Sigmoid colon (tissue), 7 donors: ENCODE measurements around the gene AQP6. TPM values are rescaled to one million over a fixed set of nuclear protein-coding genes. Genes with fewer than 3 reads are reported as not detected.

Source experiments
- DNase-seq: peaks from one replicate; pipeline ENCODE4 v3.0.0-alpha.2; 2019
- H3K27ac ChIP-seq, 4 donors: fragments of 200-600 bp; sonication (generic); one replicate each; pipeline ENCODE4 v1.5.1; 2016 to 2019; ENCODE audit warnings: mild to moderate bottlenecking in 1 of 4
- H3K27me3 ChIP-seq, 3 donors: fragments of 200-600 bp; sonication (generic); one replicate each; pipeline ENCODE4 v1.5.1; 2019; ENCODE audit warnings: mild to moderate bottlenecking in 1 of 3
- H3K36me3 ChIP-seq, 4 donors: fragments of 200-600 bp; sonication (generic); one replicate each; pipeline ENCODE4 v1.5.1; 2016 to 2019
- H3K4me1 ChIP-seq, 4 donors: fragments of 200-600 bp; sonication (generic); one replicate each; pipeline ENCODE4 v1.5.1; 2017 to 2019
- H3K4me3 ChIP-seq, 4 donors: fragments of 200-600 bp; sonication (generic); one replicate each; pipeline ENCODE4 v1.5.1; 2017 to 2019; ENCODE audit warnings: mild to moderate bottlenecking in 2 of 4, moderate library complexity in 1 of 4
- H3K9me3 ChIP-seq, 4 donors: fragments of 200-600 bp in 3 of 4; sonication (generic) in 3 of 4; one replicate each; pipeline versions ENCODE4 v1.5.1 to v1.6.1; 2013 to 2019
- EP300 ChIP-seq, 4 donors: sonication (generic); formaldehyde crosslinking; IDR thresholded peaks; one replicate each; pipeline ENCODE4 v1.6.1; 2017; ENCODE audit warnings: antibody characterized with exemption in 4 of 4
- POLR2A ChIP-seq, 2 donors: fragments of 450-650 bp; IDR thresholded peaks; one replicate each; pipeline ENCODE4 v1.6.1; 2016; ENCODE audit warnings: antibody characterized with exemption in 2 of 2, mild to moderate bottlenecking in 2 of 2, moderate library complexity in 2 of 2
- POLR2AphosphoS5 ChIP-seq, 4 donors: sonication (generic); formaldehyde crosslinking; IDR thresholded peaks; one replicate each; pipeline ENCODE4 v1.6.1; 2017; ENCODE audit warnings: antibody characterized with exemption in 4 of 4
- WGBS, 2 donors: extraction: QIAGEN DNeasy Blood & Tissue Kit; methylation state at CpG; one replicate each; pipeline ENCODE4 v1.1.7; 2013; 5-methylcytosine and 5-hydroxymethylcytosine counted together
- intact Hi-C: fragments of 100-400 bp; cut with DNase I; formaldehyde crosslinking; loops from one replicate; pipeline ENCODE4 v1.15.1; 2023
- polyA plus RNA-seq, 3 donors: library from polyadenylated mRNA; stranded (reverse); fragments of 200-250 nt; gene quantifications; one replicate each; pipeline ENCODE4 v1.2.3, GENCODE V29; 2013
- total RNA-seq, 4 donors: library from RNA; depleted of rRNA; stranded (reverse); fragments of >200 nt; gene quantifications; one replicate each; pipeline ENCODE4 v1.1.0, GENCODE V29; 2016
- TF ChIP-seq, protein P1 (sequence below), 4 experiments: fragments of 450-650 bp in 3 of 4; fragments of 200-600 bp in 1 of 4; IDR thresholded peaks; one replicate each; pipeline ENCODE4 v1.5.1; 2016 to 2019; ENCODE audit warnings: antibody characterized with exemption in 4 of 4, mild to moderate bottlenecking in 3 of 4, moderate library complexity in 2 of 4
- donor health status: healthy with polysubstance abuse.
- donor health status: Bipolar disorder and iron deficiency.
- donor health status: healthy.

The AQP6 gene
- total and polyA plus RNA-seq, 7 donors, result 0.12 to 0.83 (median 0.49) TPM; not detected in 2

DNA sequence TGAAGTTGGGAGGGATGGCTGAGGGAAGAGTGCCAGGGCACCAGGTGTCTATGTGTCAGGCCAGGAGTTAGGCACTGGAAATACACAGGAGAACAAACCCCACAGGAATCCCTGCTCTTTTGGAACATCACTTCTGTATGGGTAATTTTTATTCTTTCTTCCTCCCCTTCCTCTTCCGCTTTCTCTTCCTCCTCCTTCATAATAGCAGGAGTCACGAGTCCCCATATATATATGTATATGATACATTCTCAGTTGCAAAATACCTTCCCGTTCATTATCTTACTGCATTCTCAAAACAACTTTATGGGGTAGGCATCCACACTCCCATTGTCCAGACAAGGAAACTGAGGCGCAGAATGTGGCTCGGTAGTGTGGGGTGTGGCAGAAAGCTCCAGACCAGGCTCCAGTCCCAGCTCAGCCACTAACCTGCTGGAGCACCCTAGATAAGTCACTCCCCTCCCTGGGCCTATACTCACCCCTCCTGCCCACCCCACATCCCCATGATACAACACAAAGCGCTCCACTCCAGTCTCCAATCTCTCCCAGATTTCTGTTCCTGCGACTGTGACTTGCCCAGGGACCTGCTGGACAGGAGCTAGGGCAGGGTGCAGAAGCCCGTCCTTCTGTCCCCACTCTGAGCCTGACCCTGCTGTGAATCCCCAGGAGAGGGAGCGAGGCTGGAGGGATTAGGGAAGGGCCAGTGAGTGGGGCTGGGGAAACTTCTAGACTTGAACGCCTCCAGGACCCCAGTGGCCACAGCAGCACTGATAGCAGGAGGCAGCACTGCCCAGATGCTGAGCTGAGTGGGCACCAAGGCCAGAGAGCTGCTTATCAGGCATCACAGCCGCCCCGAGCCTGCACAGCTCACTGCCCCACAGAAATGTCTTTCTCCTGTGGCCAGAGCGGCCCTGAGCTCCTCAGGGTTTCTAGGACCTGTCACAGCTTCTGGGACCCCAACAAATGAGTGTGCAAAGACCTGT lies 23.6 kb upstream of the AQP6 start:
- Histone ChIP-seq H3K27me3 (peaks cover 0 to 9% (median under 1%) of the 10 kb centered on the region in 3 donors), H3K27ac (no peak overlapping the region), H3K4me3 (no peak overlapping the region), H3K36me3 (no peaks in the 10 kb centered on the region), H3K9me3 (no peaks in the 10 kb centered on the region), H3K4me1 (peaks cover 0 to 9% (median 8%) of the 10 kb centered on the region in 4 donors)
- no peak for DNase-seq
- 85 to 88% methylated on average over 13 of the region's 13 CpGs for WGBS, 2 donors
- TF ChIP-seq, protein P1, sequence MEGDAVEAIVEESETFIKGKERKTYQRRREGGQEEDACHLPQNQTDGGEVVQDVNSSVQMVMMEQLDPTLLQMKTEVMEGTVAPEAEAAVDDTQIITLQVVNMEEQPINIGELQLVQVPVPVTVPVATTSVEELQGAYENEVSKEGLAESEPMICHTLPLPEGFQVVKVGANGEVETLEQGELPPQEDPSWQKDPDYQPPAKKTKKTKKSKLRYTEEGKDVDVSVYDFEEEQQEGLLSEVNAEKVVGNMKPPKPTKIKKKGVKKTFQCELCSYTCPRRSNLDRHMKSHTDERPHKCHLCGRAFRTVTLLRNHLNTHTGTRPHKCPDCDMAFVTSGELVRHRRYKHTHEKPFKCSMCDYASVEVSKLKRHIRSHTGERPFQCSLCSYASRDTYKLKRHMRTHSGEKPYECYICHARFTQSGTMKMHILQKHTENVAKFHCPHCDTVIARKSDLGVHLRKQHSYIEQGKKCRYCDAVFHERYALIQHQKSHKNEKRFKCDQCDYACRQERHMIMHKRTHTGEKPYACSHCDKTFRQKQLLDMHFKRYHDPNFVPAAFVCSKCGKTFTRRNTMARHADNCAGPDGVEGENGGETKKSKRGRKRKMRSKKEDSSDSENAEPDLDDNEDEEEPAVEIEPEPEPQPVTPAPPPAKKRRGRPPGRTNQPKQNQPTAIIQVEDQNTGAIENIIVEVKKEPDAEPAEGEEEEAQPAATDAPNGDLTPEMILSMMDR (IDR thresholded peaks at IDR 0.05), result no peak
- TF ChIP-seq EP300 (IDR thresholded peaks at IDR 0.05) (no peak), POLR2A (IDR thresholded peaks at IDR 0.05) (no peak), POLR2AphosphoS5 (IDR thresholded peaks at IDR 0.05) (no peak)
- intact Hi-C loops, result loop anchor here (5.0 kb wide), 1 partner anchor 82 kb away; no protein-coding TSS in a partner anchor

DNA sequence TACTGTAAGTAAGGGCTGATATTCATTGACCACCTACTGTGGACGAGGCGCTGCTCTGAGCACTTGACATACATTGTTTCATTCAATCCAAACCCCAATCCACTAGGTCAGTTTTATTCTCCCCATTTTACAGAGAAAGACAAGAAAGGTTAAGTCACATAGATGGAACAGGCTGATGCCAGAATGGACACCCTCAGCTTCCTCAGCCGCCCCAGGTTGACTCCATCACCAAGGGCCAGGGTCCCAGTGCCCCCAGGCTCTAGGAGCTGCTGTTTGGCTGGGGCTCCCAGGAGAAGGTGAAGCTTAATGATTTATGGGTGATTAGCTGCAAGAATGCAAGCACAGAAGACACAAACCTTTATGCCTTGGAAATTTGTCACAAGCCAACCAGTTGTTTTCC lies 22.9 kb upstream of the AQP6 start:
- Histone ChIP-seq H3K27ac (no peak overlapping the region), H3K36me3 (no peaks in the 10 kb centered on the region), H3K27me3 (peaks cover 3 to 16% (median 5%) of the 10 kb centered on the region in 3 donors), H3K9me3 (no peaks in the 10 kb centered on the region), H3K4me3 (no peak overlapping the region), H3K4me1 (peaks cover 0 to 9% (median 8%) of the 10 kb centered on the region in 4 donors)
- intact Hi-C loops, result loop anchor here (5.0 kb wide), 1 partner anchor 83 kb away; no protein-coding TSS in a partner anchor
- no peak for TF ChIP-seq EP300 (IDR thresholded peaks at IDR 0.05)
- TF ChIP-seq, protein P1 (IDR thresholded peaks at IDR 0.05), result no peak
- TF ChIP-seq POLR2AphosphoS5 (IDR thresholded peaks at IDR 0.05), result no peak
- no peak for TF ChIP-seq POLR2A (IDR thresholded peaks at IDR 0.05)
- DNase-seq, result no peak
- WGBS, 2 donors, result 93 to 95% methylated on average over 3 of the region's 3 CpGs

DNA sequence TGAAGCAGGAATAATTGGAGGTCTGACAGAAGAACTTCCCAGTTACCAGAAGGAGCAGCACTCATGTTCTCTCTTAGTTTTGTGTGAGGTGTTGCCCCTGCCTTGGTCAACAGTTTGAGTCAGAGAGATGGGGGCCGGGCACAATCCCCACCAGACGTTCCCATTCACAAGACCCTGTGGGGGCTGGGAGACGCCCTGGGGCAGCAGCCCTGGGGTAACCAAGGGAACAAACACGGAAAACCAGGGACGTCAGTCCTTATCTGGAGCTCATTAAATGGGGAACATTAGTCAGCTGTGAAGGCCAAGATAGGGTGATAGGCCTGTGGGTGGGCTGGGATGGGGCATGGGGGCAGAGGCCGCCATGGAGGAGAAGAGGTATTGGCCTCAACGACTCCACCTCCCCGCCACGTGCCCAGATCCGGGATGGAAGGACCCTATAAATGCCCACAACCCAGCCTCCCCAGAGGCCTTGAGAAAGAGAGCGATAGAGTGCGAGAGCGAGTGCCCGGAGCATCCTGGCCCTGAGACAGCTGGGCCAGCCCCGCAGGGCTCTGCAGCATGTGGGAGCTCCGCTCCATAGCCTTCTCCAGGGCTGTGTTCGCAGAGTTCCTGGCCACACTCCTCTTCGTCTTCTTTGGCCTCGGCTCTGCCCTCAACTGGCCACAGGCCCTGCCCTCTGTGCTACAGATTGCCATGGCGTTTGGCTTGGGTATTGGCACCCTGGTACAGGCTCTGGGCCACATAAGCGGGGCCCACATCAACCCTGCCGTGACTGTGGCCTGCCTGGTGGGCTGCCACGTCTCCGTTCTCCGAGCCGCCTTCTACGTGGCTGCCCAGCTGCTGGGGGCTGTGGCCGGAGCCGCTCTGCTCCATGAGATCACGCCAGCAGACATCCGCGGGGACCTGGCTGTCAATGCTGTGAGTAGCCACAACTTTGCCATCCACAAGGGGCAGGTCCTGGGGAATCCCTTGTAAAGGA lies 22.2 kb upstream of the AQP6 start, which contains the start of gene AQP2:
AQP2 (plus strand) TSS at position 465 of the 979 bp plus-strand sequence; CDS start at position 559, 94 bp downstream.
- 89 to 91% methylated on average over 32 of the region's 32 CpGs for WGBS, 2 donors
- intact Hi-C loops, result no loop called here
- no peak within 1 kb of the TSS for H3K27ac ChIP-seq
- no peak within 1 kb of the TSS for H3K4me3 ChIP-seq
- H3K27me3 ChIP-seq, result peaks cover 10 to 23% (median 12%) of the 10 kb centered on the region in 3 donors
- TF ChIP-seq POLR2AphosphoS5 (IDR thresholded peaks at IDR 0.05) (no peak), EP300 (IDR thresholded peaks at IDR 0.05) (no peak), POLR2A (IDR thresholded peaks at IDR 0.05) (no peak)
- TF ChIP-seq, protein P1 (IDR thresholded peaks at IDR 0.05), result no peak
- no peak for DNase-seq
- no peaks in the 10 kb centered on the region for H3K36me3 ChIP-seq
- H3K9me3 ChIP-seq, result no peaks in the 10 kb centered on the region
- peaks cover 0 to 4% (median 3%) of the 10 kb centered on the region in 4 donors for H3K4me1 ChIP-seq

DNA sequence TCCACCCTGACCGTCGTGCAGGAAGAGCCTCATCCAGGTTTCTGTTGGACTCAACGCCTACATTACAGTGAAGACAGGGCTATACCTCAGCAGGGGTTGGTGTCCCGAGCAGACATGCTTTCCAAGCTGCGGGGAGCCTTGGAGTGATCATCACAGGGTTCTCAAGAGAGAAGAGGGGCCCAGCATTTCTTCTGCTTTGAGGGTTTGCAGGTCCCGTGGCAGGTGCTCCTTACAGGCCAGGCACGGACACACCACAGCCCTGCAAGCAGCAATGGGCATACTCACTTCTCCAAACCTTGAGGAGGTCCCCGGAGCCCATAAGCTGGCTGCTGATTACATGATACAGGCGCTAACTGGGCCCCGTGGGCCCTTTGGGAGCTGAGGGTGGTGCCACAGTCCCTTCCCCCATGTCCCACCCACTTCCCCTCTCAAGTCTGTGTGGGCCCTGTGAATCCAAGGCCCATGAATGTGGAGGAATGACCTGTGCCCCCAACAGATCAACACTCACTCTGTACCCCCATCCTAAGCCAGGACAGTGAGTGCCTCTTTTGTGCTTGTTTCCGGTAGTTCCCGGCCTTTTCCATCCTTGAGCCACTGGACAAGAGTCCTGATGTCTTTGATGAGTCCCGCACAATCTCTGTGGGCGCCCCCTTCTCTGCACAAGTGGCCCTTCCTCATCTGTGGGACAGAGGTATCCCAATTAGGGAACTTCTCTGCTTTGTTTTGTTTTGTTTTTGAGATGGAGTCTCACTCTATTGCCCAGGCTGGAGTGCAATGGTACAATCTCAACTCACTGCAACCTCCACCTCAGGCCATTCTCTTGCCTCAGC lies 21.1 kb upstream of the AQP6 start:
- Histone ChIP-seq H3K36me3 (no peaks in the 10 kb centered on the region), H3K4me1 (no peaks in the 10 kb centered on the region), H3K4me3 (no peak overlapping the region), H3K27ac (no peak overlapping the region), H3K9me3 (no peaks in the 10 kb centered on the region), H3K27me3 (peaks cover 19 to 34% (median 22%) of the 10 kb centered on the region in 3 donors)
- DNase-seq, result no peak
- 74 to 86% methylated on average over 14 of the region's 14 CpGs for WGBS, 2 donors
- TF ChIP-seq POLR2AphosphoS5 (IDR thresholded peaks at IDR 0.05) (no peak), POLR2A (IDR thresholded peaks at IDR 0.05) (no peak), EP300 (IDR thresholded peaks at IDR 0.05) (no peak)
- TF ChIP-seq, protein P1 (IDR thresholded peaks at IDR 0.05), result no peak
- intact Hi-C loops, result no loop called here
